ENCODE data around the gene TPSD1.
"Not testable (repeated sequence)": the region's sequence is repeated elsewhere in the genome, so short reads cannot be mapped to it uniquely, and the experiment has no call there.

The TPSD1 gene

GRCh38 chr16:1220098-1220728, 35.7 kb upstream of the TPSD1 start:
- H3K27ac ChIP-seq = no peak overlapping the region
- no peak for DNase-seq (ENCODE audit: low read depth, low spot score)

- no peak for DNase-seq (ENCODE audit: low read depth, low spot score)
- H3K27ac ChIP-seq = no peak overlapping the region
These were observed 34.8 kb upstream of the TPSD1 start for GRCh38 chr16:1220841-1221627.

GRCh38 chr16:1221628-1222552, 34.0 kb upstream of the TPSD1 start:
- no peak for DNase-seq (ENCODE audit: low read depth, low spot score)
- no peak overlapping the region for H3K27ac ChIP-seq

DNA sequence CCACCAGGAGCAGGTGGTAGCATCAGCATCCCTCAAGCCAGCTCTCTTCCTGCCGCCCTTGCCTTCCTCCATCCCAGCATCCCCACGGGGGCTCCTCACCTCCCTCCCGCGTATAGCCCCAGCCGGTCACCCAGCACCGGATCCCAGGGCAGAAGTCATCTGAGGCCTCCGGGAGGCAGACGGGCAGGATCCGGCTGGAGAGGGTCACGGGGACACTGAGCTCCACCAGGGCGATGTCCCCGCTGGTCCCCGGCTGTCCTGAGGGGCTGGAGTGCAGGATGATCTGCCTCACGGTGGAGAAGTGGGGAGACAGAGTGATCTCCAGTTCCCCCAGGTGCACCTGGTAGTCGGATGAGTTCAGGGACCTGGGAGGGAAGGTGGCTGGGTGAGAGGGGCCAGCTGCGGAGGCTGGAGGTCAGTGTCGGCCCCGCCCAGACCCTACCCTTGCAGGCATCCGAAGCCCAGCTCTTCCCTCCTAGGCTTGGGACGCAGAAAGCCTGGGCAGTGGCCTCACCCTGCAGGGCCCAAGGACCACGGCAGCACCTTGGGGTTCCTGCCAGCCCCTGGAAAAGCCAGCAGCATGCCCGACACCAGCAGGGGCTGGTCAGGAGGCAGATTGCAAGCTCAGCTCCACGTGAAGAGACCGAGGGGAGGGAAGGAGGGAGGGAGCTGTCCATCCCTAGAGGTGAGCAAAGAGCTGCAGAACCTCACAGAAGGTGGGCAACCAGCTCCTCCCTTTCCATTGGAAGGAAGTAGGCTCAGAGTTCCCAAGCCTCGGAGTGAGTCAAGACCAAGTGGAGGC, 33.1 kb upstream of the TPSD1 start:
- no peak for DNase-seq (ENCODE audit: low read depth, low spot score)

GRCh38 chr16:1223355-1224214, 32.3 kb upstream of the TPSD1 start:
- H3K27ac ChIP-seq = no peak overlapping the region
- no peak for DNase-seq (ENCODE audit: low read depth, low spot score)

More for the DNA sequence above, 33.1 kb upstream of the TPSD1 start:
- H3K27ac ChIP-seq = no peak overlapping the region

DNA sequence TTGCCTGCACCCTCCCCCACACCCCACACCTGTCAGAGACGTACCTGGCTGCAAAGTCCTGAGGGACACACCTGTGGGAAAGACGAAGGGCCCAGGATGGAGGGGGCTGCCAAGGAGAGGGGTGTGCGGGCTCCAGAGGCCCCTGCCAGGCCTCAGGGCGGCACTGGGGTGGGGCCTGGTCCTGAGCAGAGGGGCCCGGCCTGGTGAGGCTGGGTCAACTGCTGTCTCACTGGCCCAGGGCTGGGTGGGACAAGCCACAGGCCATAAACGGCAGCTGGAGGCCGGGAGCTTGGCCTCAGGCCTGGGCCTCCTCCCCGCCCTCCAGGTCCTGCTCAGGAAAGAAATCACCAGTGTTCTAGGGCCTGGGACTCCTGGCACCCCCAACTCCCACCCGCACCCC, 31.3 kb upstream of the TPSD1 start:
- H3K27ac ChIP-seq = no peak overlapping the region
- DNase-seq (ENCODE audit: low read depth, low spot score) = no peak

- DNase-seq (ENCODE audit: low read depth, low spot score) = no peak
These were observed 30.8 kb upstream of the TPSD1 start, which contains the start of gene TPSG1 for GRCh38 chr16:1225051-1225451. Gene TPSG1, minus strand, starts transcription at chr16:1225268. Its CDS starts 16 bp downstream, at chr16:1225252.

DNA sequence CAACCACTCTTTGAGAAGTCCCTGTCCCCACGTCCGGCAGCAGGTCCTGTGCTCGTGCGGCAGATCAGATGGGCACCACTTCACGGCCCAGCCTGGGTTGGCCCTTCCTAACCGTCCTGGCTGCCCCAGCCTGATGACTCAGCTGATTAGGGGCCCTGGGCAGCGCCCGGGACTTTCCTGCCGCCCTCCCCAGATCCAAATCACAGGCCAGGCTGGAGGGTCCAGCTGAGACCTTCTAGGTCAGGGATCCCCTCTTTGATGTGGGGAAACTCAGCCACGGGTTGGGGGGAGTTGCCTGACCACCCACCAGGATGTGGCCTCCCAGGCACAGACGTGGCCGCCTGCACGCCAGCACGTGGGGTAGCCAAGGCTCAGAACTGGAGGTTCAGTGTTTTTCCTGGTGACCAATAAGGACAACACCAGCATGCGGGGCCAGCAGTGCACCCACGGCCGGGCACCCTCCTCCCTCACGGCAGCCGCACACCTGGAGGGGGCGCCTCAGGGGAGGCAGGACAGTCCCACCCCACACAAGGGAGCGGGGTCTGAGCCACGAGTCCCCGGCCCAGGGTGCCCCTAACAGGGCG, 30.0 kb upstream of the TPSD1 start:
- DNase-seq (ENCODE audit: low read depth, low spot score); H3K27ac ChIP-seq: not testable (repeated sequence)

More at GRCh38 chr16:1225051-1225451, 30.8 kb upstream of the TPSD1 start, which contains the start of gene TPSG1:
- H3K27ac ChIP-seq = no peak within 1 kb of the TSS

DNA sequence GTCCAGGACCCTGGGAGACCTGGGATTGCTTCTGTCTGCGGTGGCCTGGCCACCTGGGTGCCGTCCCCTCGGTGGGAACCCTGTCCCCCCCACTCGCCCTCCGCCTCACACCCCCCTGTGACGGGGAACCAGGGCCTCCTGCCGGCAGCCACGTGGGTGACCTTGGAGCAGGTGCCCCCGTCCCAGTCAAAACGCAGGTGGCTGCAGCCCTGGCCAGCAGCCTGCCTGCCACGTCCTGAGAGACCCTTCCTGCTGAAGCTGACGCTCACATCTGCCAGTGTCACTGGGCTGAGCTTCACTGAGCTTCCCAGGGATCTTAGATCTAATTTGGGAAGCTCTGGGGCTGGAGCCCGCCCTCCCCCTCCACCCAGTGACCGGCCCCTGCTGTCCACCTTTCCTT, 29.2 kb upstream of the TPSD1 start:
- H3K27ac ChIP-seq; DNase-seq (ENCODE audit: low read depth, low spot score): not testable (repeated sequence)

DNA sequence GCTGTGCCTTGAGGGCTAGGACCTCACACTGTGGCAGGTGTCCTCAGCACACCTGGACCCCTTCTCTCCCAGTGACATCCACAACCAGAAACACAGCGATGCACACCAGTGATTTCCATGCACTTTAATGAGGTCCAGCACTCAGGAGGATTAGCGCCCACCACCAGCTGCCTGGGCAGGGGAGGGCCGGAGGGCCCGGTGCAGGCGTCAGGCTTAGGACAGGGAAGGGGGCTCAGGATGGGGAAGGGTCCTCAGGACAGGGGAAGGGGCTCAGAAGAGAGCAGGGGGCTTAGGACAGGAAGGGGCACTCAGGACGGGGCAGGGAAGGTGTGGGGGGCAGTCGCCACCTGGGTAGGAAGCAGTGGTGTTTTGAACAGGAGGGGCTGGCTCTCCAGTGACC, 27.6 kb upstream of the TPSD1 start:
- DNase-seq (ENCODE audit: low read depth, low spot score); H3K27ac ChIP-seq: not testable (repeated sequence)

- H3K27ac ChIP-seq; DNase-seq (ENCODE audit: low read depth, low spot score): not testable (repeated sequence)
These were observed 26.4 kb upstream of the TPSD1 start for GRCh38 chr16:1229476-1229875.

- DNase-seq (ENCODE audit: low read depth, low spot score); H3K27ac ChIP-seq: not testable (repeated sequence)
These were observed 25.8 kb upstream of the TPSD1 start, which contains the start of gene TPSB2 for GRCh38 chr16:1230084-1230470. Gene TPSB2, minus strand, starts transcription at chr16:1230184. Its CDS starts 233 bp downstream, at chr16:1229951.

DNA sequence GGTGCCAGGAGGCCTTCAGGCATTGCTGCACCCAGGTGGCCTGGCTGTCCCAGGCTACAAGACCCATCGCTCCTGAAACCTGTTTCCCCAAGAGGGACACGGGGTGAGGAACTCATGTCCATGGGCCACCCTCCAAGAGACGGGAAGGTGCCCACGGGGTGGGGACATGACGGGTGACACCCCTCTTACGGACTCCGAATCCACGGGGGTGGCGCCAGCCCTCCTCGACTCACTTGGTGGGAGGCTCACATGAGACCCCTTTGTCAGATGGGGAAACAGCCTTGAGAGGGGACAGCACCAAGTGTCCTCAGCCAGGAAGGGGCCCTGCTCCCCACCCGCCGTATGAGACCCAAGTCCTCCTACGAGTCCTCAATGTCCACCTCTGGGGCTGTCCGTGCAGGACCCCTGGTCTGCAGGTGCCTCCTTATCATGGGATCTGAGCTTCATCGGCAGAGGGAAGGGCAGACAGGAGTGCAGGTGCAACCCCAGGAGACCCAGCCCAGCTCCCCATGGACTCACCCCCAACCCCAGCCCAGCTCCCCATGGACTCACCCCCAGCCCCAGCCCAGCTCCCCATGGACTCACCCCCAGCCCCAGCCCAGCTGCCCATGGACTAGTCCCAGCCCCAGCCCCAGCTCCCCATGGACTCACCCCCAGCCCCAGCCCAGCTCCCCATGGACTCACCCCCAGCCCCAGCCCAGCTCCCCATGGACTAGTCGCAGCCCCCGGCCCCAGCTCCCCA, 25.2 kb upstream of the TPSD1 start:
- DNase-seq (ENCODE audit: low read depth, low spot score) = not testable (repeated sequence)

DNA sequence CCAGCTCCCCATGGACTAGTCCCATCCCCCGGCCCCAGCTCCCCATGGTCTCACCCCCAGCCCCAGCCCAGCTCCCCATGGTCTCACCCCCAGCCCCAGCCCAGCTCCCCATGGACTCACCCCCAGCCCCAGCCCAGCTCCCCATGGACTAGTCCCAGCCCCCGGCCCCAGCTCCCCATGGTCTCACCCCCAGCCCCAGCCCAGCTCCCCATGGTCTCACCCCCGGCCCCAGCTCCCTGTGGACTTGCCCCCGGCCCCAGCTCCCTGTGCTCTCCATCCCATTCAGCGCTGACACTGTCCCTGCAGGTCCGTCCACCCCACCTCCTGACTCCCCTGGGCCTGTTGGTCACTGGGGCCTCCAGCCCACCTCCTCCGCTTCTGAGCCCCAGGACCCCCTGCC, 24.6 kb upstream of the TPSD1 start:
- not testable (repeated sequence) for H3K27ac ChIP-seq; DNase-seq (ENCODE audit: low read depth, low spot score)

More for the DNA sequence above, 25.2 kb upstream of the TPSD1 start:
- H3K27ac ChIP-seq = not testable (repeated sequence)

DNA sequence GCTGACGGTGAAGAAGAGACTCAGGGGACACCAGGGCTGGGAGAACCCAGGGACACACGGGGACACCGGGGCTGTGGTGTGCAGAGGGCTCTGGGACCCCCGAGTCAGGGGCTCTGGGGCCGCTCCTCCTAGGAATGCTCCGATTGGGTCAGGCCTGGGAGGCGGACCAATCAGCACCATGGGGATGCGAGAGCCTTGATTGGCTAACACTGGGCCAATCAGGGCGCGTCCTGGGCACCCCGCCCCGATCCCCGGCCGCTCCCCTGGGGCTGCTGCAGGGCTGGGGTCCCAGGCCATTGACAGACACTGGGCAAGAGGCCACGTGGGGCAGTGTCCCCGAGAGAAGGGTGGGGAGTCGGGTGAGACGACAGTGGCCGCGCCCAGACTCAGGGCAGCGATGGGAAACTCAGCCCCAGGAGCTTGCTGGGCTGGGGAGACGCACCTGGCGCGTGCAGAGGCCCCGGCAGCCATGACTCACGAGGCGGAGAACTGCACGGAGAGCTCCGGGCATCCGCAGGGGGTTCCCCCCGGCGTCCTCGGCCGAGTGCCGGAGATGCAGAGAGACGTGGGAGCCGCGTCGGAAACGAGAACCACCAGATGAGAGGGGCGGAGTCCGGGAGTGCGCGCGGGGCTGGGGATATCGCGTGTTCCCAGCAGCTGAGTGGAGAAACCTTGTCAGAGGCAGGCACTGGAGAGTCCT, 23.7 kb upstream of the TPSD1 start:
- not testable (repeated sequence) for DNase-seq (ENCODE audit: low read depth, low spot score); H3K27ac ChIP-seq

- not testable (repeated sequence) for H3K27ac ChIP-seq; DNase-seq (ENCODE audit: low read depth, low spot score)
These were observed 19.2 kb upstream of the TPSD1 start for GRCh38 chr16:1236659-1237058.

DNA sequence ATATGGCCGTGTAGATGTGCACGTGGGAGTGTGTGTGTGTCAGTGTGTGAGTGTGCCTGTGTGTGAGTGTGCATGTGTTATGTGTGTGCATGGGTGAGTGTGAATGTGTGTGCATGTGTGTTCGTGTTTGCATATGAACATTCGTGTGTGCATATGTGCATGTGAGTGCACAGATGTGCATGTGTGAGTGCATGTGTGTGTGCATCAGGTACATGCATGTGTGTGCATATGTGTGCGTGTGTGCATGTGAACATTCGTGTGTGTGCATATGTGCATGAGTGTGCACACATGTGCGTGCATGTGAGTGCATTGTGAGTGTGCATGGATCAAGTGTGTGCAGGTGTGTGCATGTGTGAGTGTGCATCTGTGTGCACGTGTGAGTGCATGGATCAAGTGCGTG, 17.9 kb upstream of the TPSD1 start:
- DNase-seq (ENCODE audit: low read depth, low spot score) = no peak
- H3K27ac ChIP-seq = no peak overlapping the region
